Activated naive CD8-positive, alpha-beta T cell treated with anti-CD3 and anti-CD28 coated beads, Interleukin-2, amount 50 U/mL, for 24 hours (primary cell): ENCODE measurements around the gene CFAP74.
A peak's percentile ranks its signal among the peaks of the same experiment; 100 is the strongest.

ENCODE experiments used
- ATAC-seq: fragments of 150-1000 bp; cut with Tn5 transposase; one replicate; pipeline ENCODE4 v1.10.0; 2021
- DNase-seq: peaks from one replicate; pipeline ENCODE4 v3.0.0; 2021
- H3K27ac Mint-ChIP-seq: one replicate; pipeline ENCODE4 v1.8.0; 2021; ENCODE audit warnings: mild to moderate bottlenecking, mixed read lengths
- H3K27me3 Mint-ChIP-seq: one replicate; pipeline ENCODE4 v1.8.0; 2021; ENCODE audit warnings: mixed read lengths
- H3K36me3 Mint-ChIP-seq: one replicate; pipeline ENCODE4 v1.8.0; 2021; ENCODE audit warnings: low read depth, mixed read lengths
- H3K4me1 Mint-ChIP-seq: one replicate; pipeline ENCODE4 v1.8.0; 2021; ENCODE audit warnings: mixed read lengths
- H3K4me3 Mint-ChIP-seq: one replicate; pipeline ENCODE4 v1.8.0; 2021; ENCODE audit warnings: mild to moderate bottlenecking, moderate library complexity, mixed read lengths
- H3K9me3 Mint-ChIP-seq: one replicate; pipeline ENCODE4 v1.8.0; 2021; ENCODE audit warnings: mixed read lengths

Gene CFAP74, protein sequence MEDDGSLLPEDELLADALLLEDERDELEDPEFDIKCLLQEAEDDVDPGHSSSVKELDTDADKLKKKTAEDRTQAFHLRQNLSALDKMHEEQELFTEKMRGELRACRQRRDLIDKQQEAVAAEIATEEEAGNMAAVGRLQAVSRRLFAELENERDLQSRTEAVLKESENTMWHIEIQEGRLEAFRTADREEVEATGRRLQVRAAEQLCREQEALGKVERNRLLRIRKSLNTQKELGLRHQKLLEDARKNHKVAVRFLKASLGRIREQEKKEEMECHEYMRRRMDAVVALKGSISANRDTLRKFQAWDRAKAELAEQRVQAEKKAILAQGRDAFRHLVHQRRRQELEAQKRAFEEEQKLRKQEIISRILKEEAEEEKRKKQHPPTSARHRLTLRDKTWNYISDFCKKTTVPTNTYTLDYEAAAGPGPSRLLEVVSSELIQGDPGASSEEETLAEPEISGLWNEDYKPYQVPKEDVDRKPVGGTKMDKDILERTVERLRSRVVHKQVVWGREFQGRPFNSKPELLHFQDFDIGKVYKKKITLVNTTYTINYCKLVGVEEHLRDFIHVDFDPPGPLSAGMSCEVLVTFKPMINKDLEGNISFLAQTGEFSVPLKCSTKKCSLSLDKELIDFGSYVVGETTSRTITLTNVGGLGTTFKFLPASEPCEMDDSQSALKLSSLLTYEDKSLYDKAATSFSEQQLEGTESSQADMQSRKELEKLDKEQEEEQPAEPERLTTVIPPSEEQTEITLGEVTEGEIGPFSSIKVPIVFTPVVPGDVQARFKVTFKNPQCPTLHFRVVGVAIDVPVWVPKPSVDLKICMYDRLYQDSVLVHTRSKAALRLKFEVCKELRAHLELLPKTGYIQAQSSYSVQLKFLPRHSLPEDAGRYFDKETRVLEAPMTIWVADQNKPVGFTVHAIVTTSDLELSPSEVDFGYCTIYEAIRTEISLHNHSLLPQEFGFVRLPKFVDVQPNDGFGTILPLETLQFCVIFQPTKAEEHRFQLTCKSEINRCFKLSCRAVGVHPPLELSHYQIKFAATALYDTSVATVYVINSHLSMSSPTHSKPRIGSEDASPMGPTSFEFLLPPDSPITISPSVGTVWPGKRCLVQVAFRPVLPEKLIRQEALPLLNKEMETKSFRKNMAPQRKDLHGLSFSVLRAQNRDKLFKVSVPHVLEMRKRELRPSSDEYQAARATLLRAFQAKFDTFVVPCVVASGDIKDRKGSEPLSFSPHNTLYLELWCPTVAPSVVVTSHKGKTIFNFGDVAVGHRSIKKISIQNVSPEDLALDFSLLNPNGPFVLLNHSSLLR (N-terminal part only)

DNA sequence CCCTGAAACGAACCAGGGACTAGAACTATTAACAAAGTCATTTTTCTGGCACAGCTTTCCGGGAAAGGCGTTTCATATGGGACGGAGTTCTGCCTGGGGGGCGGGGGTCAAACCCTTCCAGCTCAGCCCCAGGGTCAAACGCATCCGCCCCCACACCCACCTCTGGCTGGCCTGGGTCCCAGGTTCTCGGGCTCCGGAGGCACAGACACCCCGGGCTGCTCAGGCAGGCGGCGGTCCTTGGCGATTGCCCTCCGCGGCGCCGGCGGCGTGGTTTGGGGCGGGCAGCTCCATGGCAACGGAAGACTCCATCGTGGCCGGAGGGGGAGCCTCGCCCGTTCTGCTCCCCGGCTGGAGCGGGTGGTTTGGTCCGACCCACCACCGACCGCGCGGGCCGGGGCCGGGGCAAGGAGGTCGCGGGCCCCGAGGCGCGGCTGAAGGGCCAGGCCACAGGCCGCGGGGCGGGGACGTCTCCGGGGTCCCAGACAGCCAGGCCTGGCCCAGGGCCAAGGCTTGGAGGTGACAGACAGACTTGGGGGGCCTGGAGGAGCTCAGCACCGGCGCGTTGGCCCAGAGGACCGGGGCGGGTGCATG lies at the start of gene CFAP74:
CFAP74 (minus strand) TSS at position 246 of the 591 bp plus-strand sequence. CDS start 12,830 bp downstream, outside the sequence.
- H3K27me3 Mint-ChIP-seq: peaks cover 52% of the 10 kb centered on the region
- no peaks in the 10 kb centered on the region for H3K4me1 Mint-ChIP-seq
- H3K9me3 Mint-ChIP-seq: no peaks in the 10 kb centered on the region
- H3K36me3 Mint-ChIP-seq: no peaks in the 10 kb centered on the region
- DNase-seq: peak; percentile 35
- no peak within 1 kb of the TSS for H3K4me3 Mint-ChIP-seq
- H3K27ac Mint-ChIP-seq: no peak within 1 kb of the TSS
- ATAC-seq: no peak

DNA sequence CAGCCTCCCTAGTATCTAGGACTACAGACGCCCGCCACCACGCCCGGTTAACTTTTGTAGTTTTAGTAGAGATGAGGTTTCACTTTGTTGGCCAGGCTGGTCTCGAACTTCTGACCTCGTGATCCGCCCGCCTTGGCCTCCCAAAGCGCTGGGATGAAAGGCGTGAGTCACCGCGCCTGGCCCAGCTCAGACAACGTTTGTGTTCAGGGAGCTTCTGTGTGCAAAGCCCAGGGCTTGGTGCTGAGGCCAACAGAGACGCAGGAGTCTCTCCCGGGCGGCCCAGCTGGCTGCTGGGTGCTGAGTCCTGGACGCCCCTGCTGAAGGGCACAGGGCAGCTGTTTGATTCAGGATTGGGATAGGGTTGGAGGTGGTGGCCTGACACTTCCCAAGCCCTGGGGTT lies 49.6 kb upstream of the CFAP74 start:
- H3K36me3 Mint-ChIP-seq: no peaks in the 10 kb centered on the region
- H3K27ac Mint-ChIP-seq: no peak overlapping the region

DNA sequence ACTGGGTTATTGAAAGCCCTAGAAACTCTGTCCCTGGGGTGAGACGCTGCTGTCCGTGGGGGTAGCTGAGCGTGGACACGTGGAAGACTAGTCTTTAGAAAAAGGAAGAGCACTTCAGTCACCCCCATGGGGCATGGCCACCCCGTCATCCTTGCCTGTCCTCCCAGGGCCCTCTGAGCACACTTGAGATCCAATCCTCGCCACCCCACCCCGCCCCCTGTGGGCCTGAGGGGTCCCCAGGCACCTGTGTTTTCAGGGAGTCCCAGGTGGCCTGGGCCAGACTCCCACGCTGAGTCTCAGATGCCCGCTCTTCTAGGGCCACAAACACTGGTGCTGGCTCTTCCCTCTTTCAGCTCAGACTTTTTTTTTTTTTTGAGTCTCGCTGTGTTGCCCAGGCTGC lies 49.2 kb upstream of the CFAP74 start:
- DNase-seq (no peak), ATAC-seq (no peak)
- Mint-ChIP-seq H3K4me3 (no peak overlapping the region), H3K36me3 (no peaks in the 10 kb centered on the region), H3K9me3 (no peaks in the 10 kb centered on the region), H3K27ac (no peak overlapping the region), H3K27me3 (peaks cover 12% of the 10 kb centered on the region), H3K4me1 (peaks cover 7% of the 10 kb centered on the region)

More for the DNA sequence above, 49.6 kb upstream of the CFAP74 start:
- Mint-ChIP-seq H3K9me3 (no peaks in the 10 kb centered on the region), H3K27me3 (peaks cover 11% of the 10 kb centered on the region), H3K4me1 (peaks cover 7% of the 10 kb centered on the region), H3K4me3 (no peak overlapping the region)
- DNase-seq (no peak), ATAC-seq (no peak)

DNA sequence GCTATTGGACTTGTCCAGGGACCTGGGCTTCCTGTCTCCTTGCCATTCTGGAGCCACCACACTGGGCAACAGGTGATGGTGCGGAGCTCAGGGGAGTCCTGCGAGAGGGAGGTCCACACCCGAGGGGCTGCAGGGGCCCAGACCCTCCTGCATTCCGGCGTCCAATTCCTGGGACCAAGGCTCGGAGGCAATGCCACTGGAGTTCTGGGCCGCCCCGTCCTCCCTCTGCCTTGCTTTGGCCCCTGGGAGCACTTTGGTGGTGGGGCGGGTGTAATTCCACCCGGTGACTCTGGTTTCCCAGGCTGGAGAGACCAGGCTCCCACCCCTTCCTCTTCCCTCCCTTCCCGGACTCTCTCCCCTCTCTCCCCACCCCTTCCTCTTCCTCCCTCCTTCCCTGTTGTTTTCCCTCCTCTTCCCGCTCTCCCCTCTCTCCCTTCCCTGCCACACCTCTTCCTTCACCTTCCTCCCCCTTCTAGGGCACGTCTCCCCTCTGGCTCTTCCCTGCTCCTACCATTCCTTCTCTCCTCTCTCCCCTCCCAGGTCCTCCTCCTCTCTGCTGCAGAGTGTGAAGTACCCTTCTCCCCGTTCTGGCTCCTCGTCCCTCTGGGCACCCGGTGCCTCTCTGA lies 48.6 kb upstream of the CFAP74 start:
- H3K4me1 Mint-ChIP-seq: peaks cover 7% of the 10 kb centered on the region
- H3K27me3 Mint-ChIP-seq: peaks cover 12% of the 10 kb centered on the region
- no peak overlapping the region for H3K27ac Mint-ChIP-seq
- no peaks in the 10 kb centered on the region for H3K36me3 Mint-ChIP-seq
- DNase-seq (no peak), ATAC-seq (no peak)
- no peak overlapping the region for H3K4me3 Mint-ChIP-seq
- no peaks in the 10 kb centered on the region for H3K9me3 Mint-ChIP-seq

DNA sequence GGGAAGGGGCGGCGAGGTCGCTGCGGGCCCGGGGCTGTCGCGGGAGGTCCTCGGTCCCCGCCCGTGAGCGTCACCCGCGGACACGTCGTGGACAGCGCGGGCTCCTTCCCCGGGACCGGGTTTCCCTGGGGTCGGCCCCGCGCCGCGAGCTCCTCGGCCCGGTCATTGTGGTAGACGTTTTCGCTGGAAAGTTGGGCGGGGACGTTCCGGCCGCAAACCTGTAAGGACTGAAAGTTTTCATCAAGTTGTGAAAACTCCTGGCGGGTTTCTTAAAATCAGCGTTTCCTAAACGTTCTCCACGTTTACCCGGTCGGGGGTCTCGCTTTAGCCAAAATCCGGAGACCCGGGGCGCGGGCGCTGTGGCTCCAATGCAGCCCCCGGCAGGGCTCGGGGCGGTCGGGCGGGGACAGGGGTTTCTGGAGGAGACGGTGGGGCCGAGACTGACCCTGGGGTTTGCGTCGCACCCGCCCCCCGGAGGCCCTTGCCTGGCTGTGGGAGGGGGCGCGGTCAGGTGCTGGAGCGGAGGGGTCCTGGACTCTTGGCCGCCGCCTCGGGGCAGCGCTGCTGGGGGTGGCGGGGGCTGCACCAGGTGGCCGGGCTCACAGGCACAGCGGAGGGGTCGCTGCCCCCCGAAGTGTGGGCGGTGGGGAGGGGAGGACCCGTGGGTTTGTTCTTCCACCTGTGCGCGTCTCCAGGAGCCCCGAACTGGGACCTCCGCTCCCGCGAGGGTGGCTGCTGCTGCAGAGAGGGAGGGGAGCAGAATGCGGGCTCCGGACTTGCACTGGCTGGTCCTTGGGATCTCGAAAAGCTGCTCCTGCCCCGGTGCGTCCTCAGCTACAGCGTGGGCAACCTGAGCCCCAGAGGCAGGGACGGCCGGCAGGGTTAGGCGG lies 47.5 kb upstream of the CFAP74 start:
- DNase-seq (peak; percentile 25), ATAC-seq (no peak)
- Mint-ChIP-seq H3K9me3 (no peaks in the 10 kb centered on the region), H3K36me3 (no peaks in the 10 kb centered on the region), H3K4me1 (peaks cover 7% of the 10 kb centered on the region), H3K4me3 (peak overlapping the region; percentile 57), H3K27me3 (peaks cover 12% of the 10 kb centered on the region), H3K27ac (no peak overlapping the region)

DNA sequence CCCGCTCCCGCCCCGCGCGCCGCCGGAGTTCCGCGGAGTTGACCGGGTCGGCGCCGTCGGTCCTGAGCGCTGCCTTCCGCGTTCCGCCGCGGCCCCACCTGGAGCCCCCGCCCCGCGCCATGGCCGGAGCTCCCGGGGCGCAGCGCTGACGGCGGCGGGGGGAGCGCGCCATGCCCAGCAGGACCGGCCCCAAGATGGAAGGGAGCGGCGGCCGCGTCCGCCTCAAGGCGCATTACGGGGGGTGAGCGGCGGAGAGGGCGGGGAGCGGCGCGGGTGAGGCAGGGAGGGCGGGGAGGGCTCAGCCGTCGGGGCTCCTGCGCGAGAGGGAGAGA lies 46.8 kb upstream of the CFAP74 start:
- Mint-ChIP-seq H3K4me1 (peaks cover 12% of the 10 kb centered on the region), H3K27me3 (peaks cover 17% of the 10 kb centered on the region), H3K4me3 (peak overlapping the region; percentile 57), H3K9me3 (no peaks in the 10 kb centered on the region), H3K36me3 (no peaks in the 10 kb centered on the region), H3K27ac (no peak overlapping the region)
- DNase-seq (peak; percentile 37), ATAC-seq (peak; percentile 10)

DNA sequence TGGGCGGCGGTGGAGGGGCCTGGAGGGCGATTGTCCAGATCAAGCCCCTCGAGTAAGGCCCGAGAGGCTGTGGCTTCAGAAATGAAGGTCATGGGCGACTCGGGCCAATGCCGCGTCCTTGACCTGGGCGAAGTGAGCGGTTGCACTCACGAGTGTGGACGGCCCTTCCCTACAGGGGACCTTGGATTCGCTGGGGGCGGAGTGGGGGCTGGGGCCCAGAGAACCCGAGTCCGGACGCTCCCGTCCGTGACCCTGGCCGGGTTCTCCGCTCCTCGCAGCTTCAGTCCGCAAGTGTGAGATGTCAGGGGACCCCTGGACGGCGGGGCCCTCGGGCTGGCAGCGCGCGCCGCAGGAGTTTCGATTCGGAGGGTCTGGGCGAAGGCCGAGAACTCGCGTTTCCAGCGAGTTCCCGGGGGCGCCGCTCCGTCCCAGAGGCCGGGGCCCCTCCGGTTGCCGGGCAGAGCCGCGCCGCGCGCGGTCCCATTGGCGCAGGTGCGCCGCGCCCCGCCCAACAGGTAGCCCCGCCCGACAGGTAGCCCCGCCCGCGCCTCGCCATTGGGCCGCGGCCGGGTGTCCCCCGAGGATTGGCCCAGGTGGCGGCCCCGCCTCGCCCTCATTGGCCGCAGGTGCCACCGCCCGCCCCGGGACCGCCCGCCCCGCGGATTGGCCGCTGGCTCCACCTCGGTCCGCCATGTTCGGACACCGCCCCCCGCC lies 46.3 kb upstream of the CFAP74 start, which contains the start of gene PRKCZ:
PRKCZ (plus strand) TSS at position 694 of the 714 bp plus-strand sequence. CDS start 220 bp downstream, outside the sequence.
- Mint-ChIP-seq H3K36me3 (no peaks in the 10 kb centered on the region), H3K27ac (peak within 1 kb of the TSS; percentile 27), H3K4me3 (peak within 1 kb of the TSS; percentile 78), H3K27me3 (peaks cover 17% of the 10 kb centered on the region), H3K4me1 (peaks cover 17% of the 10 kb centered on the region), H3K9me3 (no peaks in the 10 kb centered on the region)
- DNase-seq (peak; percentile 94), ATAC-seq (peak; percentile 91)

DNA sequence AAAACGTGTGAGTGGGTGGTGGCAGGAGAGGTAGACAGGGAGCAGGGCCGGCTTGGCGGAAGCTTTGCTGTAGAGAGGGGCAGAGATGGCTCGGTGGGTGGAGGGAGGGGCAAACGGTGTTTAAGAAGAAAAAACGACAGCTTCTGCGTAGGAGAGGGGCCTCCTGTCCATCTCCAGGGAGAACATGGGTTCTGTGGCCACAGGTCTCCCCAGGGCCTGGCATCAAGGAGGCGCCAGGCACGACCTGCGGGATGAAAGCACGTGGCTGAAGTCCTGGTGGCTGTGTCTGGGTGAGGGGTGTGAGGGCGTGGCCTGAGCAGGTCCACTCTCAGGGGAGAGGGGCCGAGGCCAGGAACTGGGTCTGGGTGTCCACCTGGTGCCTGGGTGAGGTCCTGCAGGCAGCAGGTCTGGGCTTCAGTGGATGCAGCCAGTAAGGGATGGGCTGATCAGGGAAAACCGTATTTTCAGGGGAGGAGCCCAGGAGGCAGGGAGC lies 45.7 kb upstream of the CFAP74 start:
- peak overlapping the region; percentile 27 for H3K27ac Mint-ChIP-seq
- H3K36me3 Mint-ChIP-seq: no peaks in the 10 kb centered on the region
- peaks cover 19% of the 10 kb centered on the region for H3K4me1 Mint-ChIP-seq
- DNase-seq (no peak), ATAC-seq (no peak)
- peak overlapping the region; percentile 78 for H3K4me3 Mint-ChIP-seq
- no peaks in the 10 kb centered on the region for H3K9me3 Mint-ChIP-seq
- peaks cover 17% of the 10 kb centered on the region for H3K27me3 Mint-ChIP-seq

DNA sequence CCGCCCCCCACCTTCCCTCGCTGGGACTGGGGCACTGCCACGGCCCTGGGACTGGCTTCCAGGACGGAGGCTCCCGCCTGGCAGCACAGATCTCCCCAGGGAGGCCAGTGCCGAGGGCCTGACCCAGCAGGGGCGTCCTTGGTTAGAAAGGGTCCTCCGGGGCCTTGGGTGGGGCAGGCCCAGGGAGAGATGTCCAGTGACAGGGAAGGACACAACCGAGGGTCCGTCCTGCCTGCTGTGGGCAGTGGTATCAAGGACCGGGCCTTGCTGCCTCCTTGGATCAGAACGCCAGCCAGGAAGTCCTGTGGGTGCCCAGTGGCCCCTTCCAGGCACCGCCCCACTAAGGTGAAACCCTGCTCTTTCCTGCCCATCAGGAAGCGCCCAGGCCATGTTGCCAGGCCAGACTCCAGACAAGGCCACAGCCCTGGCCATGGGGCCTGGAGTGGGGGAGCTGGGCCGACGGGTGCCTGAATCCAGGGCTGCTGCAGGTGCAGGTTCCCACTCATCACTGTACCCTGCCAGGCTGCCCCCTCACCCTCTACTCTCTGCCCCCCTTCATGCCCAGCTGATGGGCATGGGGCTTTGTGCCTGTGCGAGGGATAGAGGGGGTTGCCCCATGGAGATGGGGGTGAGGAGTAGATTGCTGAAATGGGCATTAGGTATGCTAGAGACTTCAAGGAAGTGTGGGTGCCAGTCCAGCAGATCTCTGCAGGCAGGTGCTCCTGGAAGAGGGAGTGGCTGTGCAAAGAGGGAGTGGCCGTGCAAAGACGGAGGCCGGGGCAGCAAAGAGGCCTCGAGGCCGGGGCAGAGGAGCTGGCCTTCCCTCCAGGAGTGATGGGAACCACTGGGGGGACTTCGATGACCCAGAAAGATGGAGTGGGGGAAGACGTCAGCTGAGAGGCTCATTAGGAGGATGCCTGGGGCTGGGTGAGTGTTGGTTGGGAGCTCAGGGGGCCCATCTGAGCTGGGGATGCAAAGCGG lies 44.5 kb upstream of the CFAP74 start:
- H3K27ac Mint-ChIP-seq: no peak overlapping the region
- peaks cover 24% of the 10 kb centered on the region for H3K4me1 Mint-ChIP-seq

DNA sequence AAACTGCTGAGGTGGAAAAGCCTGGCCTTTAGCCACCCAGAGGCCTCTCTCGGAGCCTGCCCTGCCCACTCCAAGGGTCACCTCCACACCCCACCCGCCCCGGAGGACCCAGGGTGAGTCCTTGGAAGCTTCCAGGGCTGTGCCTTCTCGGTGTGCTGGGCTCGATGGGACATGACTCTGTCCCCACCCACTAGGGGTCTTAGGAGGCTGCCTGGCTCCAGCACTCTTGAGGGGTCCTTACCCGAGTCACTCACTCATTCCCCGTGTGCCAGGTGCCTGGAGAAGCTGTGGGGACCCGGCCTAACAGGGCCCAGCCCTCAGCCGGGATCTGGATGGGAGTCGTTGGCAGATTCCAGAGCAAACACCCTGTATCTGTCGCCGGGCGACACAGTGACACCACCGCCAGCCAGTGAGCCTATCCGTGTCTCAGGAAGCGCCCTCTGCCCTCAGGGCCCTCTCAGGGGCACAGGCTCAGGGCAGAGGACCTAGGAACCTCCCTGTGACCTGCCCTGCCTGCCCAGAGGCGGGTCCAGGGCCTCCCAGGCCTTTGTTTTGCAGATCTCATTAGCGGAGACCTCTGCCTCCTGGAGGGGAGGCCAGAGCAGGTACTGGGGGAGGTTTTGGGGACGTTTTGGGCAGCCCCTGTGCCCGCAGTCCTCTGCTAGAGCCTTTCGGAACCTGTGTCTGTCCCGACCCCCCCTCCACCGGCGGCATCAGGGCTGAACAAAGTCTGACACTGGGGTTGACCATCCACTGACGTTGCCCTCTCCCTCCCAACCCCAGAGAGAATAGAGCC lies 43.6 kb upstream of the CFAP74 start:
- H3K4me1 Mint-ChIP-seq: peaks cover 24% of the 10 kb centered on the region
- no peaks in the 10 kb centered on the region for H3K36me3 Mint-ChIP-seq
- DNase-seq: no peak
- no peaks in the 10 kb centered on the region for H3K9me3 Mint-ChIP-seq
- no peak overlapping the region for H3K4me3 Mint-ChIP-seq
- H3K27ac Mint-ChIP-seq: no peak overlapping the region
- ATAC-seq: no peak
- H3K27me3 Mint-ChIP-seq: peaks cover 20% of the 10 kb centered on the region

More for the DNA sequence above, 44.5 kb upstream of the CFAP74 start:
- ATAC-seq: no peak
- no peaks in the 10 kb centered on the region for H3K9me3 Mint-ChIP-seq
- peak overlapping the region; percentile 14 for H3K4me3 Mint-ChIP-seq
- no peaks in the 10 kb centered on the region for H3K36me3 Mint-ChIP-seq
- peaks cover 20% of the 10 kb centered on the region for H3K27me3 Mint-ChIP-seq
- DNase-seq: no peak
